Measurements from ENCODE around the gene SLC30A4. TPM values are rescaled to one million over a fixed set of nuclear protein-coding genes. Genes with fewer than 3 reads are reported as not detected.
A peak's percentile ranks its signal among the peaks of the same experiment; 100 is the strongest.

The SLC30A4 gene
- total RNA-seq, 1 donor from 2014 or later = 3.3 TPM

- no peak for DNase-seq (ENCODE audit: low spot score)
- intact Hi-C loops (cut with DNase I) = loop anchor here (2.0 kb wide), 1 partner anchor 292 kb away; no protein-coding TSS in a partner anchor
Observed at GRCh38 chr15:45457220-45457619, 65.3 kb downstream of the SLC30A4 start.

GRCh38 chr15:45456212-45457106, 66.1 kb downstream of the SLC30A4 start:
- intact Hi-C loops (cut with DNase I) = loop anchor here (2.0 kb wide), 1 partner anchor 292 kb away; no protein-coding TSS in a partner anchor
- DNase-seq (ENCODE audit: low spot score) = peak; percentile 80

GRCh38 chr15:45454814-45455213, 67.7 kb downstream of the SLC30A4 start:
- DNase-seq (ENCODE audit: low spot score) = peak; percentile 92
- intact Hi-C loops (cut with DNase I) = no loop called here

- no peak for DNase-seq (ENCODE audit: low spot score)
- intact Hi-C loops (cut with DNase I) = no loop called here
Observed at GRCh38 chr15:45451265-45451664, 71.3 kb downstream of the SLC30A4 start.

GRCh38 chr15:45449916-45450867, 72.4 kb downstream of the SLC30A4 start:
- intact Hi-C loops (cut with DNase I) = no loop called here
- no peak for DNase-seq (ENCODE audit: low spot score)

GRCh38 chr15:45449395-45449794, 73.2 kb downstream of the SLC30A4 start:
- intact Hi-C loops (cut with DNase I) = no loop called here
- DNase-seq (ENCODE audit: low spot score) = no peak

GRCh38 chr15:45448066-45448915, 74.3 kb downstream of the SLC30A4 start:
- DNase-seq (ENCODE audit: low spot score) = no peak

GRCh38 chr15:45443645-45444044, 78.9 kb downstream of the SLC30A4 start:
- no peak for DNase-seq (ENCODE audit: low spot score)
- intact Hi-C loops (cut with DNase I) = no loop called here

More at GRCh38 chr15:45448066-45448915, 74.3 kb downstream of the SLC30A4 start:
- intact Hi-C loops (cut with DNase I) = no loop called here

- DNase-seq (ENCODE audit: low spot score) = no peak
- intact Hi-C loops (cut with DNase I) = no loop called here
Observed at GRCh38 chr15:45442507-45443135, 79.9 kb downstream of the SLC30A4 start.

GRCh38 chr15:45441686-45442085, 80.9 kb downstream of the SLC30A4 start:
- intact Hi-C loops (cut with DNase I) = no loop called here
- DNase-seq (ENCODE audit: low spot score) = no peak

- intact Hi-C loops (cut with DNase I) = no loop called here
- no peak for DNase-seq (ENCODE audit: low spot score)
Observed at GRCh38 chr15:45441036-45441435, 81.5 kb downstream of the SLC30A4 start.

GRCh38 chr15:45439521-45440260, 82.9 kb downstream of the SLC30A4 start:
- DNase-seq (ENCODE audit: low spot score) = no peak
- intact Hi-C loops (cut with DNase I) = no loop called here

- intact Hi-C loops (cut with DNase I) = no loop called here
- no peak for DNase-seq (ENCODE audit: low spot score)
Observed at GRCh38 chr15:45435124-45435903, 87.2 kb downstream of the SLC30A4 start.

- no peak for DNase-seq (ENCODE audit: low spot score)
- intact Hi-C loops (cut with DNase I) = no loop called here
Observed at GRCh38 chr15:45434078-45434567, 88.4 kb downstream of the SLC30A4 start.

- intact Hi-C loops (cut with DNase I) = no loop called here
- DNase-seq (ENCODE audit: low spot score) = no peak
Observed at GRCh38 chr15:45431511-45431910, 91.0 kb downstream of the SLC30A4 start.

- intact Hi-C loops (cut with DNase I) = loop anchor here (1.0 kb wide), 1 partner anchor 28 kb away; no protein-coding TSS in a partner anchor
- peak; percentile 91 for DNase-seq (ENCODE audit: low spot score)
Observed at GRCh38 chr15:45429941-45430792, 92.4 kb downstream of the SLC30A4 start.

All from cardiac septum (tissue), 1 donor.